ENCODE measurements around the gene TARDBP. TPM values are rescaled to one million over a fixed set of nuclear protein-coding genes. Genes with fewer than 3 reads are reported as not detected.

Gene TARDBP
- total and polyA plus RNA-seq, 2 experiments from 2014 or later: 204 to 313 TPM

- Histone ChIP-seq H3K27ac (ENCODE audit: low read depth) (no peak overlapping the region), H3K9me2 (ENCODE audit: insufficient read depth) (no peaks in the 10 kb centered on the region), H3K27me3 (ENCODE audit: insufficient read depth) (no peaks in the 10 kb centered on the region), H3K4me1 (ENCODE audit: insufficient read depth) (peaks cover 5% of the 10 kb centered on the region), H2AFZ (no peak overlapping the region), H3K4me2 (no peak overlapping the region), H3K4me3 (no peak overlapping the region), H4K20me1 (replicated peaks; ENCODE audit: insufficient read depth) (no peaks in the 10 kb centered on the region), H3K36me3 (ENCODE audit: insufficient read depth) (no peaks in the 10 kb centered on the region), H3F3A (replicated peaks; ENCODE audit: low read depth) (0 out of 2 replicates have a peak, but pooled peaks cover 2% of the 10 kb centered on the region), H3K79me2 (replicated peaks; ENCODE audit: insufficient read depth) (no peaks in the 10 kb centered on the region)
- DNase-seq (ENCODE audit: low spot score) (no peak), ATAC-seq (no peak)
- TF ChIP-seq ETS1 (IDR thresholded peaks at IDR 0.05): no peak
- TF ChIP-seq EZH2 (IDR thresholded peaks at IDR 0.05; ENCODE audit: low read depth, unreplicated experiment): no peak
- TF ChIP-seq POLR2AphosphoS5 (IDR thresholded peaks at IDR 0.05; ENCODE audit: low read depth): no peak
- no peak for TF ChIP-seq JUNB (IDR thresholded peaks at IDR 0.05; ENCODE audit: unreplicated experiment)
- TF ChIP-seq ZNF462 (CRISPR knock-in tag; IDR thresholded peaks at IDR 0.05): no peak
- no peak for TF ChIP-seq ZNF331 (CRISPR knock-in tag; IDR thresholded peaks at IDR 0.05; ENCODE audit: low read depth)
- TF ChIP-seq REST (IDR thresholded peaks at IDR 0.05; ENCODE audit: unreplicated experiment): no peak
- TF ChIP-seq CREB1 (CRISPR knock-in tag; IDR thresholded peaks at IDR 0.05; ENCODE audit: low read depth): no peak
- no peak for TF ChIP-seq CTCF (conservative IDR thresholded peaks at IDR 0.05; ENCODE audit: low read depth in 2 of 2)
- TF ChIP-seq ZNF114 (CRISPR knock-in tag; IDR thresholded peaks at IDR 0.05): no peak
- no peak for TF ChIP-seq NANOG (IDR thresholded peaks at IDR 0.05; ENCODE audit: borderline replicate concordance)
- no peak for TF ChIP-seq EZH2phosphoT487 (IDR thresholded peaks at IDR 0.05; ENCODE audit: unreplicated experiment)
- TF ChIP-seq STAT1 (IDR thresholded peaks at IDR 0.05; ENCODE audit: unreplicated experiment): no peak
- peaks cover 3% of the 10 kb centered on the region for H3K27me3 Mint-ChIP-seq (ENCODE audit: insufficient read depth, low read depth, poor library complexity)
- no peaks in the 10 kb centered on the region for H3K36me3 Mint-ChIP-seq (ENCODE audit: low read depth)
- H3K27ac Mint-ChIP-seq: no peak overlapping the region
- H3K4me1 Mint-ChIP-seq: peaks cover 4% of the 10 kb centered on the region
- no peaks in the 10 kb centered on the region for H3K9me3 Mint-ChIP-seq
- H3K4me3 Mint-ChIP-seq: no peak overlapping the region
Measured at GRCh38 chr1:11042065-11042464, 29.6 kb downstream of the TARDBP start.
